Ishikawa (cell line): ENCODE data around the gene TMEM184B.

Experiments used
- CEBPB ChIP-seq: IDR thresholded peaks from 2 replicates; pipeline ENCODE4 v1.6.1; 2012
- CREB1 ChIP-seq: IDR thresholded peaks from 2 replicates; pipeline ENCODE4 v1.6.1; 2012; ENCODE audit warnings: low read depth
- EGR1 ChIP-seq: IDR thresholded peaks from 2 replicates; pipeline ENCODE4 v1.6.1; 2012
- EP300 ChIP-seq: IDR thresholded peaks from 2 replicates; pipeline ENCODE4 v1.6.1; 2012; ENCODE audit warnings: borderline replicate concordance
- FOXM1 ChIP-seq: IDR thresholded peaks from 2 replicates; pipeline ENCODE4 v1.6.1; 2012; ENCODE audit warnings: low read depth, borderline replicate concordance
- MAX ChIP-seq: IDR thresholded peaks from 2 replicates; pipeline ENCODE4 v1.6.1; 2012
- NFIC ChIP-seq: IDR thresholded peaks from 2 replicates; pipeline ENCODE4 v1.6.1; 2012
- RAD21 ChIP-seq: IDR thresholded peaks from 2 replicates; pipeline ENCODE4 v1.6.1; 2012; ENCODE audit warnings: low read depth
- REST ChIP-seq: IDR thresholded peaks from 2 replicates; pipeline ENCODE4 v1.6.1; 2012; ENCODE audit warnings: low read depth, mild to moderate bottlenecking
- TAF1 ChIP-seq: IDR thresholded peaks from 2 replicates; pipeline ENCODE4 v1.6.1; 2012; ENCODE audit warnings: low read depth, mild to moderate bottlenecking
- TCF12 ChIP-seq: IDR thresholded peaks from 2 replicates; pipeline ENCODE4 v1.6.1; 2012; ENCODE audit warnings: low read depth
- TEAD4 ChIP-seq: IDR thresholded peaks from 2 replicates; pipeline ENCODE4 v1.6.1; 2012
- USF1 ChIP-seq: IDR thresholded peaks from 2 replicates; pipeline ENCODE4 v1.6.1; 2012
- YY1 ChIP-seq: IDR thresholded peaks from 2 replicates; pipeline ENCODE4 v1.6.1; 2012; ENCODE audit warnings: low read depth
- ZBTB7A ChIP-seq: IDR thresholded peaks from 2 replicates; pipeline ENCODE4 v1.6.1; 2012; ENCODE audit warnings: low read depth

Gene TMEM184B

GRCh38 chr22:38184788-38185187, 88.0 kb downstream of the TMEM184B start:
- TF ChIP-seq YY1 (no peak), NFIC (no peak), TEAD4 (no peak), MAX (no peak), FOXM1 (no peak), EGR1 (no peak), TAF1 (no peak), REST (no peak), RAD21 (no peak), CREB1 (no peak), CEBPB (no peak)

GRCh38 chr22:38181453-38182200, 91.2 kb downstream of the TMEM184B start, which contains the start of gene PLA2G6:
Gene PLA2G6 (minus strand): TSS chr22:38181830. CDS start chr22:38169426, 12,404 bp downstream.
- TF ChIP-seq REST (no peak), MAX (peak; percentile 37; the same call in 1 of the 2 replicates), NFIC (no peak), TCF12 (no peak), EGR1 (peak; percentile 53), TEAD4 (no peak), EP300 (no peak), RAD21 (no peak), TAF1 (peak; percentile 57; the same call in 1 of the 2 replicates), YY1 (peak; percentile 99), CEBPB (no peak), USF1 (peak; percentile 98), CREB1 (no peak), FOXM1 (no peak), ZBTB7A (0 out of 2 replicates have a peak, but pooled peaks have one; percentile 33)

- TF ChIP-seq USF1 (peak; percentile 70), YY1 (no peak), ZBTB7A (0 out of 2 replicates have a peak, but pooled peaks have one; percentile 4), EP300 (no peak), TCF12 (0 out of 2 replicates have a peak, but pooled peaks have one; percentile 20), NFIC (no peak)
Observed at GRCh38 chr22:38180841-38181452, 91.9 kb downstream of the TMEM184B start.

DNA sequence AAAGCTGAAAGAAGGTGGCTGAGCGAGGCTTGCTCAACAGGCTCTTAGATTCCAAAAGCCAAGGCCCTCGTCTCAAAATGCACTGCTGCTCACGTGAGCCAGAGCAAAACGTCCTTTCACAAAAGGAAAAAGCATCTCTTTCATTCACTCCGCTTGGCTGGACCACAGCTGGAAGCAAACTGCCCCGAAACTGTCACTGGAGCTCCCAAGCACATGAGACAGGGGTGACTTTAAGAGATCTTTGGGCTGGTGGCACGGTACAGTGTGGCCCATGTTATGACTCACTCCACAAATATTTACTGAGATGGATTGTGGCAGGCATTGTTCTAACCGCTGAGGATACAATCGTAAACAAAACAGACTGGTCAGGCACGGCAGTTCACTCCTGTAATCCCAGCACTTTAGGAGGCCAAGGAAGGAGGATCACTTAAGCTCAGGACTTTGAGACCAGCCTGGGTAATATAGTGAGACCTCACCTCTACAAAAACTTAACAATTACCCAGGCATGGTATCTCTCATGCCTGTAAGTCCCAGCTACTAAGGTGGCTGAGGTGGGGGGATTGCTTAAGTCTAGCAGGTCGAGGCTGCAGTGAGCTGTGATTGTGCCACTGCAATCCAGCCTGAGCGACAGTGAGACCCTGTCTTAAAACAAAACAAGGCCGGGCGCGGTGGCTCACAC, 94.7 kb downstream of the TMEM184B start:
- peak; percentile 73 for TF ChIP-seq TCF12
- TF ChIP-seq FOXM1, result no peak; the same call in 1 of the 2 replicates
- TF ChIP-seq ZBTB7A, result no peak
- TF ChIP-seq TAF1, result no peak; the same call in 1 of the 2 replicates
- TF ChIP-seq RAD21, result peak; percentile 23; the same call in 1 of the 2 replicates
- TF ChIP-seq MAX, result peak; percentile 67
- peak; percentile 55; the same call in 1 of the 2 replicates for TF ChIP-seq EP300
- no peak for TF ChIP-seq NFIC
- no peak for TF ChIP-seq REST
- no peak for TF ChIP-seq CREB1
- no peak for TF ChIP-seq EGR1
- peak; percentile 86 for TF ChIP-seq TEAD4
- TF ChIP-seq YY1, result no peak; the same call in 1 of the 2 replicates
- TF ChIP-seq CEBPB, result no peak
- peak; percentile 36 for TF ChIP-seq USF1
